IPS DF 4.7 (cell line): ENCODE results near the gene DRP2.
"Not testable (repeated sequence)": the region's sequence is repeated elsewhere in the genome, so short reads cannot be mapped to it uniquely, and the experiment has no call there.

Experiments
- DNase-seq: peaks from one replicate; pipeline ENCODE4 v3.0.0-alpha.2; 2013; ENCODE audit warnings: low spot score; ENCODE audit errors: extremely low read depth

Gene DRP2, protein sequence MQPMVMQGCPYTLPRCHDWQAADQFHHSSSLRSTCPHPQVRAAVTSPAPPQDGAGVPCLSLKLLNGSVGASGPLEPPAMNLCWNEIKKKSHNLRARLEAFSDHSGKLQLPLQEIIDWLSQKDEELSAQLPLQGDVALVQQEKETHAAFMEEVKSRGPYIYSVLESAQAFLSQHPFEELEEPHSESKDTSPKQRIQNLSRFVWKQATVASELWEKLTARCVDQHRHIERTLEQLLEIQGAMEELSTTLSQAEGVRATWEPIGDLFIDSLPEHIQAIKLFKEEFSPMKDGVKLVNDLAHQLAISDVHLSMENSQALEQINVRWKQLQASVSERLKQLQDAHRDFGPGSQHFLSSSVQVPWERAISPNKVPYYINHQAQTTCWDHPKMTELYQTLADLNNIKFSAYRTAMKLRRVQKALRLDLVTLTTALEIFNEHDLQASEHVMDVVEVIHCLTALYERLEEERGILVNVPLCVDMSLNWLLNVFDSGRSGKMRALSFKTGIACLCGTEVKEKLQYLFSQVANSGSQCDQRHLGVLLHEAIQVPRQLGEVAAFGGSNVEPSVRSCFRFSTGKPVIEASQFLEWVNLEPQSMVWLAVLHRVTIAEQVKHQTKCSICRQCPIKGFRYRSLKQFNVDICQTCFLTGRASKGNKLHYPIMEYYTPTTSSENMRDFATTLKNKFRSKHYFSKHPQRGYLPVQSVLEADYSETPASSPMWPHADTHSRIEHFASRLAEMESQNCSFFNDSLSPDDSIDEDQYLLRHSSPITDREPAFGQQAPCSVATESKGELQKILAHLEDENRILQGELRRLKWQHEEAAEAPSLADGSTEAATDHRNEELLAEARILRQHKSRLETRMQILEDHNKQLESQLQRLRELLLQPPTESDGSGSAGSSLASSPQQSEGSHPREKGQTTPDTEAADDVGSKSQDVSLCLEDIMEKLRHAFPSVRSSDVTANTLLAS

DNA sequence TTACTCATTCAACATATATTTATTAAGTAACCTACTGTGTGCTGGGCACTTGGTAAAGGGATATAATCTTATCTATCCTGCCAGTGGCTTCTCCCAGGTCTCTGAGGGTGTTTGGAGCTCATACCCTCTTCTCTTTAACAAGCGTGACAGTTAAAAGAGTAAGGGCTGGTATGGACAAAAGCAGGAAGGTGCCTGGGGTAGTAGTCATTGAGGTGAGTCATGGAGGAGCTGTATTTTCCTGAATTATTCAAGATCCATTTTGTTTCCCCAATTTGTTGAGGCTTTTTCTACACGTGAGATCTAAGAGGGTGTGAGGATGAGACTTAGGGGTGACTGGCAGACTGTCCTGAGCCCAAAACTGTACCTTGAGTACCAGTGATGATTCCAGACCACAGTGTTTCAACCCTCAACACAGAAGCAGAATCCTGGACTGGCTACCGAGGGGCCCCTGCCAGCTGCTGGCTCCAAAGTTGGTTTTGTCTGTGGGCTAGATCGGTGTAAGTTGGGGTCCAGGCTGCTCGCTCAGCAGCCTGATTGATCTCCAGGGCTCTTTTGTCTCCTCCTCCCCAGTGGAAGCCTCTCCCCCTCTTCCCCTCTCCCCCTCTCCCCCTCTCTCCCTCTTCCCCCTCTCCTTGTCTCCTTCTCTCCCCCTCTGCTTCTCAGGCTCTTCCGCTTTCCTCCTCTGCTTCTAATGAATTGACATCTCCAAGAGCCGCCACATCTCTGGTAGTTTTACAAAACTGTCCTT lies at the start of gene DRP2:
Gene DRP2 (plus strand): TSS at position 671 of the 748 bp plus-strand sequence. CDS start 11,862 bp downstream, outside the sequence.
- no peak for DNase-seq

DNA sequence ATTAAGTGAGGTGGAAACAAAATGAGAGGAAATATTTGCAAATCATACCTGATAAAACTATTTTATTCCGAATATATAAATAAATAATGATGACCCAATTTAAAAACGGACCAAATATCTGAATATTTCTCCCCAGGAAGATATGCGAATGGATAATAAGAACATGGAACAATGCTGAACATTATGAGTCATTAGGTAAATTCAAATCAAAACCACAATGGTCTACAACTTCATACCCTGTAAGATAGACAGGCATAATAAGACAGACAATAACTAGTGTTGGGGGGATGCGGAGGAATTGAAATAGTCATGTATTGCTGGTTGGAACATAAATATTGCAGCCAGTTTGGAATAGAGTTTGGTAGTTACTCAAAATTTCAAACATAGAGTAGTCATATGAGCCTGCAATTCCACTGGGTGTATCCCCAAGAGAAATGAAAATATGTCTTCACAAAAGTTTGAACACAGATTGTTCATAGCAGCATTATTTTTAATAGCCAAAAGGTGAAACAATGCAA lies 47.6 kb upstream of the DRP2 start:
- no peak for DNase-seq

DNA sequence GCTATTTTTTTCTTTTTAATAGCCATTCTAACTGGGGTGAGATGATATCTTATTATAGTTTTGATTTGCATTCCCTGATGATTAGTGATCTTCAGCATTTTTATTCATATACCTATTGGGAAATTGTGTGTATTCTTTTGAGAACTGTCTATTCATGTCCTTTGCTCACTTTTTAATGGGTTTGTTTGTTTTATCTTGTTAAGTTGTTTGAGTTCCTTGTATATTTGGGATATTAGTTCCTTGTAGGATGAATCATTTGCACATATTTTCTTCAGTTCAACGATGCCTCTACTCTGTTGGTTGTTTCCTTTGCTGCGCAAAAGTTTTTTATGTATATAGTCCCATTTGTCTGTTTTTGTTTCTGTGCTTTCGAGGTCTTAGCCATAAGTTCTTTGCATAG lies 43.1 kb upstream of the DRP2 start:
- DNase-seq: no peak

DNA sequence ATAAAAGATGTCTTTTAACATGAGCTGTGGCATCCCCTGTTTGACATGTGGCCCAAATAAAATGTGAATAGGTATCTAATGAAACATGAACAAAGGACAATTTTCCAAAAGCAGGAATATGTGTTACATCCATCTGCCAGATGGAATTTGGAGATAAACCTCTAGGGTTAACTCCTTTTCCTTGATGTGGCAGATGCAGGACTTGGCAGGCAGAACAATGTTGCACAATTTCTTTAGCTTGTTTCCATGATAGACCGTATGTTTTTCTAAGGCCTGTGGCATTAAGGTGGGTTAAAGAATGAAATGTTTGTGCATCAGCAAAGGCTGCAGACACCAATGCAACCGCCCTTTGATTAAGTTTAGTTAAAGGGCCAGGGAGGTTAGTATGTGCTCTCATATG lies 34.7 kb upstream of the DRP2 start:
- not testable (repeated sequence) for DNase-seq

DNA sequence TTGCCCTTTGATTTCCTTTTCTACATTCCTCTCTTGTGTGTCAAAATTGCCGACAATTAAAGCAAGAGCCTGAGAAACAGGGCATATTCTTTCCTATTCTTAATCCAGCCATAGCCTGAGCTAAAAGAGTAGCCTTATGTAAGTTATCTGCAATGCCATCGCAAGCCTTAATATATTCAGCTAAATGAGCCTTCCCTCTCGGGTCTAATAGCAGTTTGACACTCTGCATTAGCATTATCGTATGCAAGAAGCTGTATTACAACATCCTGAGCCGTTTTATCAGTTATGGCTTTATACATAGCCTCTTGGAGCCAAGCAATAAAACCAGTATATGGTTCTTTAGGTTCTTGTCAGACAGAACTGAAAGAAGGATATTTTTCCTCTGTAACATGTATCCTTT lies 31.6 kb upstream of the DRP2 start:
- not testable (repeated sequence) for DNase-seq

DNA sequence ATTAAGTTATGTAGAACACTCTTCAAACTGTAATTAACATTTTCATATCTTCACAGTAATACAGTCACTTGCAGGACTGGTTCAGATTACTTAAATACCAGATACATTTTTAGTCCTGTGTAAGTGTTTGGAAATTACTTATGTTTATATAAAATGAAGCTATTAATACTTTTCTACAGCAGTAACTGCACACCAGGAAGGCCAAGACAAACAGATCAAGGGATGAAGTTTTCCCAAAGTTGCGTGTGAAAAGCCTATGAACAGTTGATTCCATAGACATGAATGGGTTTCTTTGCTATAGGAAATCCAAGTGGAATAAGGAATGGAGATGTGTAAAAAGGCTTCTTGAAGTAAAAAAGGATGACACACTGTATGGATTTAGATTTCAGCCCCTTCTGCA lies 28.9 kb upstream of the DRP2 start:
- DNase-seq: no peak

DNA sequence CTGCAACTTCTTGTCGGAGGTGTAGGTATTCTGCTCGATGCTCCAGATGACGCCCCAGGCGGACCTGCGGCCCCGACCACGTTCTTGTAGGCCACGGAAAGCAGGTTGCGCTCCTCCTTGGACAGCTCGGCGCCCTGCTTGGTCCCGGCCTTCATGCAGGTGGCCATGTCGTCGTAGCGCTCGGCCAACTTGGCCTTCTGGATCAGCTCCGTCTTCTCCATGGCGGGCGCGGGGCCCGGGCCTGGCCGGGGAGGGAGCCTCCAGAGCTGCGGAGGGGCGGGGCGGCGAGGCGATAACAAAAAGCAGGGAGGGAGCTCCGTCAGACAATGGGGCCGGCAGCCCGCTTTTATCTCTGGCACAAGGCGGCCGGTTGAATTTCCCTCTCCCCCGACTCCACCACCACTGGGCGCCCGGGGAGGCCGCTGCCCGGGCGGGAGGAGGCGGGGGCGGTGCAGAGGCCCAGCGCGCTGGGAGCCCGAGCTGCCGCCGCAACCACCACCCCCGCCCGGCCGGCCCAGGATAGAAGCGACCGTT lies 28.3 kb upstream of the DRP2 start:
- DNase-seq: no peak

DNA sequence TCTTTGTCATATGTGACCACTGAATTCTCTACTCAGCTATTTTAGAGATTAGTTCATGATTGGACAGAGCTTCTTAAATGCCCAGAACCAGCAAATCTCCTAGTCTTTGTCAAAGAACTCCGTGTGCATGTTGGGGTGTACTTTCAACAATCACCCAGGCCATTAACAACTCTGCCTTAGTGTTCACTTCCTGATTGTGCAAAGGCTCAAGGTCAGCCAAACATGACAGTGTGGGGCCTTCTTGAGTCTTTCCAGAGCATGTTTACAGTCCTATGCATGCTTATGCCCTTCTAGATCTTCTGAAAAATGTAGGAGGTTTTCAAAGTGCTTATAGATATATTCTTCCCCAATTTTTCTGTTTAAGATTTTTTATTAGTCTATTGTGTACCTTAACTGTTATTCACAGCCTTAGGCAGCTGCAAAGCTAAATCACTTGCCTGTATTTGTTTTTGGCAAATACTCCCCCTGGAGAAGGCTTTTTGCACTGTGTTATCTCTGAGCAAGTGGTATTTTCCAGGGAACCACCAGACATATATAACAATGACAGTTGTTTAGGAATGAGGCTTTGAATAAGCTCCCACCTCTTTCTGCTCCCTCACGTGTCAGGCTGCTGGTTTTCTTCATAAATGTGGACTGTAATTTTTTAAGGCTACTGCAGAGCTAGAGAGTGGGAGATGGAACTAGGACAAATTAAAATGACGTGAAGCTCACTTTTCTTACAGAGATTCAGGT lies 24.0 kb upstream of the DRP2 start:
- no peak for DNase-seq

DNA sequence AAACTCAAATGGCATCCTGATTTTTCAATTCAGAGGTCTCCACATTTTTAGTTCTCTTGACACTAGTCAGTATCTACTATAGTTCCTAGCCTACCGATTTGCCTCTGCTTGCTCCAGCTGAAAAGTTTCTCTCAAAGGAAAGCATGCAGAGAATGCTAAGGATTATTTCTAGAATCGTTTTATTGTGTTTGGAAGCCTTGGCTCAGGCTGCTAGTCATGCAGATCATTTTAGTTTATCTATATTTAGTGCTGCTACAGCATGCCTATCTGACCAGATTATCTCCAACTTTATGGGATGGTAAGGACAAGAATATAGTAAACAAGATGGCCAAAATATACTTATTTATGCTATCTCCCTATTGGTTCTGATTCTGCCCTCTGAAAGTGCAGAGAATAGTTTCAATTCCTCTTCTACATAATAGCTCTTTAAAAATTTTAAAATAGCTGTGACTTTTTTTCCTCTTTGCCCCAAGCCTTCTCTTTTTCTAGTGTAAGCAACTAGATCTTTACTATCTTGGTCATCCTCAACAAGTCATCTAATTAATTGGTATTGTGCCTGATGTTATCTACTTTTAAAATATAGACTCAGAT lies 15.7 kb upstream of the DRP2 start:
- no peak for DNase-seq

DNA sequence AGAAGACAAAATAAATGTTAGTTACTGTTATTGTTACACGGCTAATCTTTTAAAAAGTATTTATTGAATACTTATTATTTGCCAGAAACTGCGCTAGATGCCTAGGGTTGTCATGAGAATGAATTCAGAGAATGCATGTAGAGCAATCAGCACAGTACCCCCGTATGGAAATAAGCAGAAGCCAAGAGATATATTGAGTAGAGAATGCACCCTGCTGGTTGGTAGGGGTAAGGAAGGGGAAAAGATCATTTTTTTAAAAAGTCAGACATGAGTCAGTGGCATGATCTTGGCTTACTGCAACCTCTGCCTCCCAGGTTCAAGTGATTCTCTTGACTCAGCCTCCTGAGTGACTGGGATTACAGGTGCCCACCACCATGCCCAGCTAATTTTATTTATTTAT lies 13.1 kb upstream of the DRP2 start:
- no peak for DNase-seq

DNA sequence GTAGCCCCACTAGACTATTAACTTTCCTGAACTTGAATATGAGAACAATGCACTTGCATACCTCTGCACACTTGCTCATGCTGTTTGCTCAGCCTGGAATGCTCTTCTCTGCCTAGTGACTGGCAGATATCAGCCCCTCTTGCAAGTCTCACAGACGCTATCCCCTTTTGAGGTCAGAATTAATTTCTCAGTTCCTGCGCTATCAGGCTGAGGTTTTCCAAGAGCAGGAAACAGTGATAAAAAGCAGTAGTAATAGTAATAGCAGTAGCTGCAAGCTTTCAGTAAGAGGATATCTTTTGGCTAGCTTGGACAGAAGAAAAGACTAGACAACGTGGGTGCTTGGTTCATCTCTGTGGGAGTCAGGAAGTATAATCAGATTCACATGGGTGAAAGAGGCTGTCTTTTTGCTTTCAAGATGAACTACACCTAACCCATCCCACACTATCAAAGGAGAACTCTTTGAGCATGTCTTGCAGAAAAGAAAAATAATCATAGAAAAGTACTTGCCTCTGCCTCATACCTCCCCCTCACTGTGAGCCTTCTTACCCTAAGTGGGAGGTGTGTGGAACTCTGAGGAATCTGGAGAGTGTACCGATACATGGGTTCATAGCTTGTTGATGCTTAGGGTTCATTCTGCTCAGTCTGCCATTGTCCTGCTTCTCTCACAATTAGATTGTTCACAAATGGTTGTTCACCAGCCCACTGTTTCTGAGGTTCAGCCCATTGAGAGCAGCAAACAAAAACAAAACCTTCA lies 11.3 kb upstream of the DRP2 start:
- no peak for DNase-seq

DNA sequence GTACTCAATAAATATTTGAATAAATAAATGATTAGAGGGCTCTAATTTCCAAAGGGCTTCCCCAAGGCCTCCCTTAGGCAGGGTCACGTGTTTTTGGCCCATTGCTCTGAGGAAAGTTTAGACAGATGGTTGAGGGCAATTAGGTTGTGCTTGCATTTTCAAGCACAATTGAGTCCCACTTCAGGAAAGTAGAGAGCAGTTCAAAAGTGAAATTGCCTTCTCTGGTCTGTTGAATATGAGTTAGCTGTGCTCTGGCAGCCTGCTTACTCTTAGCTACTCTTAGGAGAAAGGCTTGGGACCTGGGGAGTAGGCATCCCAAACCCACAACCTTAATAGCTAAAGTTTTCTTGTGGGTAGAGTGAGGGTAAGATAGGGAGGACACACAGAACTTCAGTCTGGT lies 9.0 kb upstream of the DRP2 start:
- no peak for DNase-seq

DNA sequence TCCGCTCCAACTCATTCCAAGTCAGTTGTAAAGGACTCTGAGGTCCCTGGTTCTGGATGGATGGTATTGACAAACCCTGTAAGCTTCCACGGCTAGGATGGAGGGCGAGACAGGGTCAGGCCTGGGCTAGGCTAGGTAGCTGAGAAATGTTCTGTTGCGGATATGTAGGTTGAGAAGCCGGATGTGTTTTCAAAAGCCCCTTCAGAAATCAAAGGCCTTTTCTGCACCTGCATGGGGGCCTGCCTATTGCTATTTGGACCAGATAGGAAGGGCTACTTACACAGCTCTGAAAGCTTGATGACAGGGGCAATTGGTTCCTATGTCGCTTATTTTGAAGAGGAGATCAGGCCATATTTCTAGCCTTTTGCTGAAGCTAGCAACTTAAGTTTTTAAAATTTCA lies 1.9 kb upstream of the DRP2 start:
- no peak for DNase-seq

DNA sequence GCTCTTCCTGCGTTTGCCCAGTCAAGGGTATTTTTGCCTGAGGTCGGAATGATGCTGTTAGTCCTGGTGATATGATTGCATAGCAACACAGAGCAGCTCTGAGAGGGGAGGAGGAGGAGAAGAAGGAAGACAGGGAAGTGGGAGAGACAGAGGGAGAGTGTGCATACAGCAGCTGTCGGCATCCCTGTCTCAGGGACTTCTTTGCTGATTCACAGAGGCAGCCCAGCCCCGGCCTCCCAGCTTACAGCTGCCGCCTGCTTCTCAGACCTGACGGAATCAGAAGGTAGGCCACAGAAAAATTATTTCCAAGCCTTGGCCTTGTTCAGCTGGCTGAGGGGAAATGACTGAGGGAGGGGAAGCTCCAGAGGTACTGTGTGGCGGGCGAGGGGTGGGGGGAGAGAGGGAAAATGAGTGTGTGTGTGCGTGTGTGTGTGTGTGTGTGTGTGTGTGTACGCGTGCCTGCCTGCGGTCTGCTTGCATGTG lies 319 bp downstream of the DRP2 start:
- DNase-seq: no peak

DNA sequence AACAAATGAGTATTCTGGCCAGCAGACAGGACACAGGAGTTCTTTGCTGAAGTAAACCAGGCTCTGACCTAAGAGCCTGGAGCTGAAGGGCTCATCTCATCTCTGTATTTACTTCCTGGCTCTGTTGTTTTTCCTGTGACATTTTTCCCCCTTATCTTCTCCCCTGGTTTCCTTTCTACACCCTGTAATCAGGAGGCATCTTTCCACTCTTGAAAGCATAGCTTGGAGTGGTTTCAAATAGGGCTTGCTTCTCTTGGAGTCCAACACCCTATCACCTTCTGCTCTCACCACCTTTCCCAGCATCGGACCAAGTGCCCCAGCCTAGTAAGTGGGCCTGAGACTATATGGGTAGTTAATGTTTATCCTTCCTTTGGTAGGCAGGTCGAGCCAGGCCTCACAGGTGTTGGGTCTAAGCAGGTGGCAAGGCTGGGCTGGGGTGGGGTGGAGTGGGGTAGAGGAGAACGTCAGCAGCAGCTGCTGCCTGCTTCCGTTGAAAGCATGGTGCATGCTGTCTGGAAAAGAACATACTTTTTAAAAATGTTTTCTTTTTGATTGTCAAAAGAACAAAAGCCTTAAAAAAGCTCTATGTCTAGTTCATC lies 1.2 kb downstream of the DRP2 start:
- no peak for DNase-seq

DNA sequence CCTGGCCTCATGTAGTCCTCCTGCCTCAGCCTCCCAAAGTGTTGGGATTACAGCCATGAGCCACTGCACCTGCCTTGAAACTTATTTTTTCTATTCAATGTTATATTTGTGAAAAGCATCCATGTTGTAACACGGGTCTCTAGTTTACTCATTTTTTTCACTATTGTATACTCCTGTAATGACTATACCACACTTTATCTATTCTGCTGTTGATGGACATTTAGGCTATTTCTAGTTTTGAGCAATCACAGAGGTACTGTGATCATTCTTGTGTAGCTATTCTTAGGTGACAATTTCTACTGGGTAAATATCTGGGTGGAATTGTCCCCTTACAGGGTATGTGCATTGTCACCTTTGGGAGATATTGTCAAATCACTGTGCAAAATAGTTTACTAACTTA lies 3.6 kb downstream of the DRP2 start:
- no peak for DNase-seq

DNA sequence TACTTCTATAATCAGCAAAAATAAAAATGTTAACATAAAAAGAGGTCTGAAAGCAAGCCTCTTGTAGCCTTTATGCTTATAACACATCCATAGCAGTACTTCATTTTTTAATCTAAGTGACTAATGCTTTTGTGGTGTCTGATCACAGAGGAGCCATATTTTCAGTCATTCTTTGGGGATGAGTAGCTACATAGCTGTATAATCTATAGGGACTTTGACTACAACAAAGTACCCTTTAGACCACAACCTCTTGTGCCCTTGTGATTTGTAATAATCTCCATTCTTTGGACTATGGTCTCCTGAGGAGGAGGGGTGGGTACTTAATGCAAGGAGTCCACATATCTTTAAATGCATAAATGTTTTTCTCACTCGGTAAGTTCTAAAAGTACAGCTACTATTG lies 9.6 kb downstream of the DRP2 start:
- DNase-seq: no peak

DNA sequence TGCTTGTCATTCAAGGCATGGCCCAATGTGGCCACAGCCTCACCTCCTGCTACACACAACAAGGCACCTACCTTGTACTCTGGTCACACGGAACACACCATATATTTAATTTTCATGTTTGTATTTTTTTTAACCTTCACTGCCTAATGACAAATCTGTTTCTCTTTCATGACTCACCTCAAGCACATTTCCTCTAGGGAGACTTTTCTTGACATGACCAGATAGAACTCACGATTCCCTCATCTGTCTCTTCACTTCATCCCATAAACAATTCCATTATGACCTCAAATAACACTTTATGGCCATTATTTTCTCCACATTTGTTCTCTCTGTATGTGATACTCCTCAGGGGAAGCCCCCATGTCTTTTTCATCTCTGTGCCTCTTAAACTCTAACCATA lies 11.1 kb downstream of the DRP2 start:
- no peak for DNase-seq

DNA sequence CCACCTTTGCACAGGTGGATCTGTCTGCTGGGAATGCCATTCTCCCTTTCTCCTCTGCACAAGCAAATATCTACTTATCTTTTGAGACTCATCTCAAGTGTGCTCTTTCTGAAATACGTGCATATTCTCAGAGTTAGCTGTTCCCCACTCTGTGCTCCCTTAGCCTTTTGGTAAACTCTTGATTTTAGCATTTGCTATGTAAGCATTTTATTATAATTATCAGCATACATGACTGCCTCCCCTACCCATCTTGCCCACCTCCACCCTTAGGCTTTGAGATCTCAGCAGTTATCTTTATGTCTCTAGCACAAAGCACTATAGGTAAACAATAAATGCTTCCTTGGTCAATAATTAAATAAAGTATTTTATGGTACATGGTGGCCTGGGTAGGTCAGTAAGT lies 11.5 kb downstream of the DRP2 start:
- no peak for DNase-seq
